ENCODE data around the gene FN1.

Gene FN1

DNA sequence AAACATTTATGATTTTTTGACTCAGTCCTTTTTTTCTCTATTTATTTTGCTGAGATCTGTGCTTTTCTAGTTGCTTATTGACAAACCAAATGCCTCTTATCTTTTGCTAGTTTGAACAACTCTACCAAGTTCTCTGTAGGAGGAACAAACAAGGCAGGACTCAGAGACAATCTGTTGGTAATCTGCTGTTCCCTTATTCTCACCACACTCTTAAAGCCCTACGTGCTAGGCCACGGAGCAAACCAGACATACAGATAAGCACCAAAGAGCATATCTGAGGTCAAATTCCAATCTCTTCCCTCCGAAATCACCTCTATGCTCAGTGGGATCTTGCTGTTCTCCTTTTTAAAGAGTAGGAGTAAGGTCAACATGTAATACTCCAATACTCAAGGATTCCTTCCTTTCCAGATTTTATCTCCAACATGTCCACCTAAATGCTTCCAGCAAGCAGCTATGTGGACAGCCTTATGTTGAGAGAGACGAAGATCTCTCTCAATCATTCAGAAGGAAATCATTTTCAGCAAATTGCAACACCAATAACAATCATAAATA, 18.4 kb downstream of the FN1 start:
- TF ChIP-seq, protein P1, sequence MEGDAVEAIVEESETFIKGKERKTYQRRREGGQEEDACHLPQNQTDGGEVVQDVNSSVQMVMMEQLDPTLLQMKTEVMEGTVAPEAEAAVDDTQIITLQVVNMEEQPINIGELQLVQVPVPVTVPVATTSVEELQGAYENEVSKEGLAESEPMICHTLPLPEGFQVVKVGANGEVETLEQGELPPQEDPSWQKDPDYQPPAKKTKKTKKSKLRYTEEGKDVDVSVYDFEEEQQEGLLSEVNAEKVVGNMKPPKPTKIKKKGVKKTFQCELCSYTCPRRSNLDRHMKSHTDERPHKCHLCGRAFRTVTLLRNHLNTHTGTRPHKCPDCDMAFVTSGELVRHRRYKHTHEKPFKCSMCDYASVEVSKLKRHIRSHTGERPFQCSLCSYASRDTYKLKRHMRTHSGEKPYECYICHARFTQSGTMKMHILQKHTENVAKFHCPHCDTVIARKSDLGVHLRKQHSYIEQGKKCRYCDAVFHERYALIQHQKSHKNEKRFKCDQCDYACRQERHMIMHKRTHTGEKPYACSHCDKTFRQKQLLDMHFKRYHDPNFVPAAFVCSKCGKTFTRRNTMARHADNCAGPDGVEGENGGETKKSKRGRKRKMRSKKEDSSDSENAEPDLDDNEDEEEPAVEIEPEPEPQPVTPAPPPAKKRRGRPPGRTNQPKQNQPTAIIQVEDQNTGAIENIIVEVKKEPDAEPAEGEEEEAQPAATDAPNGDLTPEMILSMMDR (IDR thresholded peaks at IDR 0.05; ENCODE audit: insufficient read depth, missing control alignments): no peak
- DNase-seq (ENCODE audit: insufficient read length, low spot score) (no peak), FAIRE-seq (no peak)

DNA sequence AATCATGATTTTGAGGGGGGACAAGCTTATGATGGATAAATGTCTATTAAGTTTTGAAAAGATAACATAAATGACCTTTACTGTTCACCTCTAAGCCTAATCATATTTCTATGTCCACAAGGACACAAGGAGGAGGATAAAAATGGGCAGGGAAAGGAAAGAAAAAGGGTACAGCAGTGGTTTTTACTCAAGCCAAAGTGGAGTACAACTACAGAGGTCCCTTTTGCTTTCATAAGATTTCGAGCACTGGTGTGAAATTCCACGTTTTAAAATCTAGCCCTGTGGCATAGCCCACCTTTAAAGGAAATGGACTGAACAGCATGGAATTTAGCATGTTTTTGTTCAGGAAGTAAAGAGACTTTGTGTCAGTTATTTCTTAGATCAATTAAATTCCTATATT, 19.2 kb downstream of the FN1 start:
- no peak for FAIRE-seq
- TF ChIP-seq, protein P1 (IDR thresholded peaks at IDR 0.05; ENCODE audit: insufficient read depth, missing control alignments): no peak

DNA sequence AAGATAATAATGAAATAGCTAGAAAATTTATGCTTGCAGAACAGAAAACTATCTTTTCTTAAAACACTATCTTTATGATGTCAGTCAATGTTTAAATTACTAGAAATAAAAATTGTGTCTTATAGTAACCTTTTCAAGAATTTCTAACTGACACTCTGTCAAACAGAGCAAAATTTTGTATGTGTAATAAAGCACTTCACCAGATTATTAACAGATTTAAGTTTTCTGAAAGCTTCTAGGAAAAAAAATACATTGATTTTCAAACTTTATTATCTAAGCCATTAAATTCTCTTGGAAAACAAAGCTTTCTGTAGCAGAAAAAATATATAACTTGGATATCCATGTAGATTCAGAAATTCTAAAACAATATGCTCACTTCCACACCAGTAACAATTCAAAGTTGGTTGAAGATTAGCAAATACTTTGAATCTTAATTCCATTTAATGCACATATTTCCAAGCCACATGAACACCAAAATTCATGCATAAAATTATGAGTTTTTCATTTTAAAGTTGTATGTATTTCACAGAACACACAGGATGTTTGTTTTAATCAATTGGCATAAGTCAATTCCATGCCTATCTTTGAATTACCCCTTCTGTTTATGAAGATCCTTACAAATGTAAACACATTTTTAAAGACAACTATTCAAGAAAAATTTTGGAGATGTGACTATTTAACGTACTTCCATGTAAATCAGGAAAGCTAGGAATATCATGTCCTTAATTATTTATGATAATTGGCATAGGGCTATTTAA, 19.9 kb downstream of the FN1 start:
- no peak for DNase-seq (ENCODE audit: insufficient read length, low spot score)
- TF ChIP-seq, protein P1 (IDR thresholded peaks at IDR 0.05; ENCODE audit: insufficient read depth, missing control alignments): no peak
- FAIRE-seq: no peak

More for the DNA sequence above, 19.2 kb downstream of the FN1 start:
- DNase-seq (ENCODE audit: insufficient read length, low spot score): no peak

DNA sequence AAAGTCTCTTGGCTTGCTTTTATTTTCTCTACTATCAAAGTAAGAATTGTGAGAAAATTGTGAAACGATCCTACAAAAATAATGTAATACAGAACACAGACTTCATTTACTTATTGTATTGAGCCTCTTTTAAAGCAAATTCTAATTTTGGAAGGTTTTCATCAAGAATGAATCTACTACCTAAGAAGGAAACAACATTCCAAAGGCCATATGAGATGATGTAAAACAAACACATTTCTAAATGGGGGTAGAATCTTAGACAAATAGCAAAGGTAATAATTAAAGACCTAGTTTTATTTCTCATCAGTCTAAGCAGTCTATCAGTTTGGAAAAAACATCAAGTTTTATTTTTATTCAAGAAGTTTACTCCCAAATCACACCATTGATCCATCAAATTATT, 20.6 kb downstream of the FN1 start:
- DNase-seq (ENCODE audit: insufficient read length, low spot score) (no peak), FAIRE-seq (no peak)
- TF ChIP-seq, protein P1 (IDR thresholded peaks at IDR 0.05; ENCODE audit: insufficient read depth, missing control alignments): no peak

DNA sequence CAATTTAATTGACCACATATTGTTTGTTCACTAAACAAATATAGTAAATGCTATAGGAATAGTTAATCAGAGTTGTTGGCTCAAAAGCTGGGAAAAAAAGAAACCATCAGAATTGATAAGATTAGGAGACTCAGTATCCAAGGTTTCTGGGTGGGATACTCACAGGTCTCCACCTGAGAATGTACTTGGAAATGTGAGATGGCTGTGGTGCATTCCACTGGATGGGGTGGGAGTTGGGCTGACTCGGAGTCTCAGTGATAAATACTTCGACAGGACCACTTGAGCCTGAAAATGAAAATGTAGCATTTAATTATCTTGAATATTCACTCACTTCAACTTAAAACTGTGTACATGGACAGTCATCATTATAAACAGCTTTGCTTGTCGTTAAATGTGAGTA, 21.2 kb downstream of the FN1 start:
- TF ChIP-seq, protein P1 (IDR thresholded peaks at IDR 0.05; ENCODE audit: insufficient read depth, missing control alignments): no peak
- FAIRE-seq (no peak), DNase-seq (ENCODE audit: insufficient read length, low spot score) (no peak)

DNA sequence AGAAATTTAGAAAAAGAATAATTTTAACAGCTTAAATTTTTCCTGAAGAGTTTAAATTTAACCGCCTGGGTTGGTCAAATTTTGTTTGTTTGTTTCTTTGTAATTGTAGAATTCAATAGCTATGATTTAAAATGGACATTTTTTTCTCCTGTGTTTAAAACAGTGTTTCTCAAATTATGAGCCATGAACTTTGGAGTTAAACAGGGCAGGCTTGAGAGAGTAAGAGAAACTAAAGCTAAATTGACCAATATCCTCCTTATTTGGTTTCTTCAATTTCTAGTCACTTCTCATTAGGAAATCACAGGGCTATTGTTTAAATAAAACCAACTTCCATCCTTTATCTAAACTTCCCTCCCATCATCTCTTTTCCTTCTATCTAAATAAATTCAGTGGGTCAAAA, 21.9 kb downstream of the FN1 start:
- FAIRE-seq (no peak), DNase-seq (ENCODE audit: insufficient read length, low spot score) (no peak)
- TF ChIP-seq, protein P1 (IDR thresholded peaks at IDR 0.05; ENCODE audit: insufficient read depth, missing control alignments): no peak

DNA sequence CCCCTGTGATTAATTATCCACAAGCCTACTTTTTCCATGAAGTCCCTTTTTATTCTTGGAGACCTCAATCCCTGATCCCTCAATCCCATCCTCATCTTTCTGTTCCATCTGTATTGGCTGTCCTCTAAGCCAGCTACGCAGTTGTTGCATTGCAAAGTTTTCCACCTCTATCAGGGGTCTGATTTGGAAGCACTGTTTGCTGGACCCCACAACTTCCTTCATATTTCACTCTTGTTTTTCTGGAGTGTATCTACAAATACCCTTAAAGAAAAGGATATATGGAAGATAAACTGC, 22.4 kb downstream of the FN1 start:
- TF ChIP-seq, protein P1 (IDR thresholded peaks at IDR 0.05; ENCODE audit: insufficient read depth, missing control alignments): no peak
- DNase-seq (ENCODE audit: insufficient read length, low spot score): no peak
- FAIRE-seq: no peak
